GM12891 (cell line): ENCODE results near the gene KCNMA1.

ENCODE experiments used
- PAX5 ChIP-seq: IDR thresholded peaks from 2 replicates; pipeline ENCODE4 v1.6.1; 2011; ENCODE audit warnings: low read length, moderate library complexity, mild to moderate bottlenecking; ENCODE audit not compliant: insufficient read depth, severe bottlenecking
- POLR2A ChIP-seq: IDR thresholded peaks from 2 replicates; pipeline ENCODE4 v1.6.1; 2011; ENCODE audit warnings: low read depth, low read length, control low read depth
- POLR2AphosphoS5 ChIP-seq: IDR thresholded peaks from 2 replicates; pipeline ENCODE4 v1.6.1; 2011; ENCODE audit warnings: low read depth, low read length, control low read depth
- POU2F2 ChIP-seq: IDR thresholded peaks from 2 replicates; pipeline ENCODE4 v1.6.1; 2011; ENCODE audit warnings: low read depth, mild to moderate bottlenecking, control low read depth, low read length, moderate library complexity
- SPI1 ChIP-seq: IDR thresholded peaks from 2 replicates; pipeline ENCODE4 v1.6.1; 2011; ENCODE audit warnings: low read depth, low read length, control low read depth
- TAF1 ChIP-seq: IDR thresholded peaks from 2 replicates; pipeline ENCODE4 v1.6.1; 2011; ENCODE audit warnings: low read depth, low read length, control low read depth

GRCh38 chr10:77641344-77641743 is 3.7 kb upstream of the KCNMA1 start:
- TF ChIP-seq POLR2AphosphoS5 (no peak), TAF1 (no peak), POLR2A (no peak), SPI1 (no peak), POU2F2 (no peak), PAX5 (no peak)
